GM23338 (cell line): ENCODE measurements around the gene PGAP6. TPM values are rescaled to one million over a fixed set of nuclear protein-coding genes. Genes with fewer than 3 reads are reported as not detected.

Experiments
- ATAC-seq: fragments of 200-7000 bp; cut with Tn5 transposase; 3 replicates; pipeline ENCODE4 v1.9.1; 2020
- DNase-seq: peaks from one replicate; pipeline ENCODE4 v3.0.0-alpha.2; 2015; ENCODE audit warnings: low spot score
- H2AFZ ChIP-seq: fragments of 200-600 bp; sonication (generic); 2 replicates; pipeline ENCODE4 v1.8.0; 2016; ENCODE audit warnings: antibody characterized with exemption, mild to moderate bottlenecking, moderate library complexity
- H3F3A ChIP-seq: fragments of 200-600 bp; sonication (generic); replicated peaks from 2 replicates; pipeline ENCODE4 v1.8.0; 2017; ENCODE audit warnings: antibody characterized with exemption, mixed run types, low read depth
- H3K27ac ChIP-seq: fragments of 200-600 bp; sonication (generic); 2 replicates; pipeline ENCODE4 v1.6.1; 2016; ENCODE audit warnings: low read depth
- H3K27me3 ChIP-seq: fragments of 200-600 bp; sonication (generic); 2 replicates; pipeline ENCODE4 v1.8.0; 2016; ENCODE audit warnings: mild to moderate bottlenecking, mixed run types, moderate library complexity; ENCODE audit not compliant: insufficient read depth
- H3K36me3 ChIP-seq: fragments of 200-600 bp; sonication (generic); 2 replicates; pipeline ENCODE4 v1.8.0; 2016; ENCODE audit warnings: mild to moderate bottlenecking; ENCODE audit not compliant: insufficient read depth
- H3K4me1 ChIP-seq: fragments of 200-600 bp; sonication (generic); 2 replicates; pipeline ENCODE4 v1.8.0; 2016; ENCODE audit warnings: mild to moderate bottlenecking, moderate library complexity; ENCODE audit not compliant: insufficient read depth
- H3K4me2 ChIP-seq: fragments of 200-600 bp; sonication (generic); 2 replicates; pipeline ENCODE4 v1.7.1; 2017; ENCODE audit warnings: mixed run types
- H3K4me3 ChIP-seq: fragments of 200-600 bp; sonication (generic); 2 replicates; pipeline ENCODE4 v1.6.1; 2016; ENCODE audit warnings: mixed run types
- H3K79me2 ChIP-seq: fragments of 200-600 bp; sonication (generic); replicated peaks from 2 replicates; pipeline ENCODE4 v1.8.0; 2017; ENCODE audit warnings: mild to moderate bottlenecking; ENCODE audit not compliant: insufficient read depth
- H3K9me2 ChIP-seq: fragments of 200-600 bp; sonication (generic); 2 replicates; pipeline ENCODE4 v1.8.0; 2017; ENCODE audit not compliant: insufficient read depth
- H4K20me1 ChIP-seq: fragments of 200-600 bp; sonication (generic); replicated peaks from 2 replicates; pipeline ENCODE4 v1.8.0; 2017; ENCODE audit warnings: mild to moderate bottlenecking; ENCODE audit not compliant: insufficient read depth
- H3K27ac Mint-ChIP-seq: 2 replicates; pipeline ENCODE4 v1.8.0; 2020; ENCODE audit warnings: inconsistent platforms, mild to moderate bottlenecking, moderate library complexity, mixed read lengths
- H3K27me3 Mint-ChIP-seq: 3 replicates; pipeline ENCODE4 v1.8.0; 2022; ENCODE audit warnings: low read depth, mild to moderate bottlenecking, moderate library complexity, mixed read lengths, inconsistent platforms; ENCODE audit not compliant: insufficient read depth, poor library complexity
- H3K36me3 Mint-ChIP-seq: 3 replicates; pipeline ENCODE4 v1.8.0; 2021; ENCODE audit warnings: low read depth, mild to moderate bottlenecking, inconsistent platforms, moderate library complexity, mixed read lengths
- H3K4me1 Mint-ChIP-seq: 3 replicates; pipeline ENCODE4 v1.8.0; 2020; ENCODE audit warnings: mild to moderate bottlenecking, inconsistent platforms, mixed read lengths
- H3K4me3 Mint-ChIP-seq: 3 replicates; pipeline ENCODE4 v1.8.0; 2021; ENCODE audit warnings: moderate library complexity, mild to moderate bottlenecking, inconsistent platforms, mixed read lengths
- H3K9me3 Mint-ChIP-seq: 3 replicates; pipeline ENCODE4 v1.8.0; 2020; ENCODE audit warnings: moderate library complexity, mild to moderate bottlenecking, inconsistent platforms, mixed read lengths
- CREB1 ChIP-seq: fragments of 250-450 bp; sonication (Bioruptor Pico); IDR thresholded peaks from 2 replicates; pipeline ENCODE4 v1.5.0; 2020; ENCODE audit warnings: low read depth, mild to moderate bottlenecking, moderate library complexity
- ETS1 ChIP-seq: IDR thresholded peaks from 2 replicates; pipeline ENCODE4 v1.6.1; 2016; ENCODE audit warnings: antibody characterized with exemption
- EZH2 ChIP-seq: fragments of 200-600 bp; sonication (generic); IDR thresholded peaks from one replicate; pipeline ENCODE4 v1.8.0; 2017; ENCODE audit warnings: antibody characterized with exemption, mild to moderate bottlenecking, low read depth; ENCODE audit not compliant: unreplicated experiment
- NANOG ChIP-seq: IDR thresholded peaks from 2 replicates; pipeline ENCODE4 v1.6.1; 2016; ENCODE audit warnings: antibody characterized with exemption, borderline replicate concordance
- POLR2AphosphoS5 ChIP-seq: IDR thresholded peaks from 2 replicates; pipeline ENCODE4 v1.6.1; 2016; ENCODE audit warnings: antibody characterized with exemption, low read depth
- STAT1 ChIP-seq: IDR thresholded peaks from one replicate; pipeline ENCODE4 v1.6.1; 2016; ENCODE audit warnings: antibody characterized with exemption; ENCODE audit not compliant: unreplicated experiment
- polyA plus RNA-seq: library from polyadenylated mRNA; unstranded; fragments of >200 nt; fragmentation: Nextera tagmentation; extraction: Ambion mirVana; gene quantifications from 2 replicates; pipeline ENCODE4 v1.2.1, GENCODE V29; 2016
- total RNA-seq: library from RNA; depleted of rRNA; stranded (reverse); fragments of >200 nt; shearing (Covaris generic); gene quantifications from 2 replicates; pipeline ENCODE4 v1.2.3, GENCODE V29; 2014
- TF ChIP-seq, protein P1 (sequence below): IDR thresholded peaks from one replicate; pipeline ENCODE4 v1.6.1; 2018; ENCODE audit warnings: antibody characterized with exemption; ENCODE audit not compliant: unreplicated experiment

The PGAP6 gene
- total and polyA plus RNA-seq, 2 experiments from 2014 or later = 25.1 to 112 TPM

- Histone ChIP-seq H3K27me3 (no peaks in the 10 kb centered on the region), H3K4me1 (peaks cover 27% of the 10 kb centered on the region), H4K20me1 (peaks cover 5% of the 10 kb centered on the region), H3F3A (peaks cover 30% of the 10 kb centered on the region), H3K9me2 (no peaks in the 10 kb centered on the region), H3K4me3 (peak overlapping the region; percentile 95), H3K27ac (no peak overlapping the region), H3K36me3 (peaks cover 3% of the 10 kb centered on the region; the same call in 1 of the 2 replicates), H3K4me2 (peak overlapping the region; percentile 90), H3K79me2 (peaks cover 29% of the 10 kb centered on the region), H2AFZ (no peak overlapping the region)
- Mint-ChIP-seq H3K27me3 (peaks cover 24% of the 10 kb centered on the region), H3K4me3 (peak overlapping the region; percentile 83), H3K36me3 (peaks cover 13% of the 10 kb centered on the region; the same call in 2 of the 3 replicates), H3K4me1 (peaks cover 27% of the 10 kb centered on the region), H3K9me3 (no peaks in the 10 kb centered on the region; the same call in 2 of the 3 replicates), H3K27ac (no peak overlapping the region)
- TF ChIP-seq CREB1 (CRISPR knock-in tag) = no peak
- TF ChIP-seq POLR2AphosphoS5 = no peak
- TF ChIP-seq ETS1 = no peak
- TF ChIP-seq STAT1 = no peak
- TF ChIP-seq EZH2 = no peak
- TF ChIP-seq, protein P1, sequence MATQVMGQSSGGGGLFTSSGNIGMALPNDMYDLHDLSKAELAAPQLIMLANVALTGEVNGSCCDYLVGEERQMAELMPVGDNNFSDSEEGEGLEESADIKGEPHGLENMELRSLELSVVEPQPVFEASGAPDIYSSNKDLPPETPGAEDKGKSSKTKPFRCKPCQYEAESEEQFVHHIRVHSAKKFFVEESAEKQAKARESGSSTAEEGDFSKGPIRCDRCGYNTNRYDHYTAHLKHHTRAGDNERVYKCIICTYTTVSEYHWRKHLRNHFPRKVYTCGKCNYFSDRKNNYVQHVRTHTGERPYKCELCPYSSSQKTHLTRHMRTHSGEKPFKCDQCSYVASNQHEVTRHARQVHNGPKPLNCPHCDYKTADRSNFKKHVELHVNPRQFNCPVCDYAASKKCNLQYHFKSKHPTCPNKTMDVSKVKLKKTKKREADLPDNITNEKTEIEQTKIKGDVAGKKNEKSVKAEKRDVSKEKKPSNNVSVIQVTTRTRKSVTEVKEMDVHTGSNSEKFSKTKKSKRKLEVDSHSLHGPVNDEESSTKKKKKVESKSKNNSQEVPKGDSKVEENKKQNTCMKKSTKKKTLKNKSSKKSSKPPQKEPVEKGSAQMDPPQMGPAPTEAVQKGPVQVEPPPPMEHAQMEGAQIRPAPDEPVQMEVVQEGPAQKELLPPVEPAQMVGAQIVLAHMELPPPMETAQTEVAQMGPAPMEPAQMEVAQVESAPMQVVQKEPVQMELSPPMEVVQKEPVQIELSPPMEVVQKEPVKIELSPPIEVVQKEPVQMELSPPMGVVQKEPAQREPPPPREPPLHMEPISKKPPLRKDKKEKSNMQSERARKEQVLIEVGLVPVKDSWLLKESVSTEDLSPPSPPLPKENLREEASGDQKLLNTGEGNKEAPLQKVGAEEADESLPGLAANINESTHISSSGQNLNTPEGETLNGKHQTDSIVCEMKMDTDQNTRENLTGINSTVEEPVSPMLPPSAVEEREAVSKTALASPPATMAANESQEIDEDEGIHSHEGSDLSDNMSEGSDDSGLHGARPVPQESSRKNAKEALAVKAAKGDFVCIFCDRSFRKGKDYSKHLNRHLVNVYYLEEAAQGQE = no peak
- no peak for ATAC-seq
- DNase-seq = no peak
These were observed 1.6 kb downstream of the PGAP6 start for GRCh38 chr16:379961-380761.

DNA sequence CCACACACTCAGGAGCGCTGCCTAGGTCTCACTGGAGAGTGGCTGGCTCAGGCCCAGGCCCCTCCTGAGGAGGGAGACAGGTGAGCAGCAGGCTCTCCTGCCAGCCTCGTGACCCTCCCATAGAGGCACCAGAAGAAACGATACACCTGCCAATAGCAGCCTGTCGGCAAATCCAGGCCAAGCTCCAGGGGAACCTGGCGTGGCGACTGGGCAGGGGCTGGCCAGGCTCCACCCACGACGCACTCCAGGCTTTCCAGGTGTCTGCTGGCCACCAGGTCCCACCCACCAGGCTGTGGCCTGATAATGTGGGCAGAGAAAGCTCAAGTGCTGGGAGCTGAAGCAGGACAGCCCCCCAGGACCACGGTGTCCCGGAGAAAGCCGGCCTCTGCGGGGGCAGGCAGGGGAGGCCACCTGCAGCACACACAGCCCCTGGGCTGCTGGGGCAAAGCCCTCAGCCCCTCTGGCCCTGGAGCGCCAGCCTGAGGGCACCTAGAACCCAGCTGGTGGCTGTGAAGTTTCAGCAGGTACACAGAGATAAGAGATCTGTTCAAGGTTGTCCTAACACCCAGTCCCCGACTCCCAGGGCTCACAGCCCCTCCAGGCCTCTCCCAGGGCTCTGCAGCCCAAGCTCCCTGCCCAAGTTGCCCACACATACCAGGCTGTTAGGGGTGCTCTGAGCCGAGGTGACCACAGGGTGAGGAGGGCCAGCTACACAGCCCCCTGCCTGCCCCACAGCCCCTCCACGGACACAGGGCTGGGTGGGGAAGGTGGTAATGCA is 2.4 kb downstream of the PGAP6 start:
- peak; percentile 73 for ATAC-seq
- peaks cover 24% of the 10 kb centered on the region for H3K27me3 Mint-ChIP-seq

More for the DNA sequence above, 2.4 kb downstream of the PGAP6 start:
- Mint-ChIP-seq H3K27ac (no peak overlapping the region), H3K9me3 (no peaks in the 10 kb centered on the region; the same call in 2 of the 3 replicates), H3K36me3 (peaks cover 12% of the 10 kb centered on the region; the same call in 2 of the 3 replicates), H3K4me1 (peaks cover 26% of the 10 kb centered on the region), H3K4me3 (peak overlapping the region; percentile 83)
- H2AFZ ChIP-seq = no peak overlapping the region
- H3K9me2 ChIP-seq = no peaks in the 10 kb centered on the region
- H3K36me3 ChIP-seq = peaks cover 3% of the 10 kb centered on the region; the same call in 1 of the 2 replicates
- peaks cover 29% of the 10 kb centered on the region for H3K79me2 ChIP-seq
- peaks cover 5% of the 10 kb centered on the region for H4K20me1 ChIP-seq
- DNase-seq = peak; percentile 88
- H3K27me3 ChIP-seq = no peaks in the 10 kb centered on the region
- TF ChIP-seq NANOG (no peak), POLR2AphosphoS5 (peak; percentile 48; the same call in 1 of the 2 replicates)
- peak overlapping the region; percentile 90 for H3K4me2 ChIP-seq
- H3K4me3 ChIP-seq = peak overlapping the region; percentile 95; the same call in 1 of the 2 replicates
- H3K4me1 ChIP-seq = peaks cover 19% of the 10 kb centered on the region
- peaks cover 24% of the 10 kb centered on the region for H3F3A ChIP-seq
- H3K27ac ChIP-seq = no peak overlapping the region
